Measurements from ENCODE around the gene SLC10A3. TPM values are rescaled to one million over a fixed set of nuclear protein-coding genes. Genes with fewer than 3 reads are reported as not detected.

SLC10A3 gene
- total RNA-seq, 2 experiments from 2014 or later = 13.2 to 14.1 TPM

- no peaks in the 10 kb centered on the region for H3K27me3 Mint-ChIP-seq
- H3K4me1 Mint-ChIP-seq (ENCODE audit: low read depth) = peaks cover 20% of the 10 kb centered on the region
- ChIA-PET CTCF (interaction anchor here (1.2 to 1.7 kb wide), 3 partner anchors 12 to 48 kb away, joined by 3 to 7 read pairs (median 4); partner anchors contain the start of gene SLC10A3), POLR2A (interaction anchor here (1.1 to 1.3 kb wide), 2 partner anchors 16 to 124 kb away, joined by 3 to 5 read pairs; no protein-coding TSS in a partner anchor)
- no peaks in the 10 kb centered on the region for H3K36me3 Mint-ChIP-seq (ENCODE audit: low read depth)
- peak overlapping the region; percentile 55 for H3K27ac Mint-ChIP-seq
- intact Hi-C loops (cut with micrococcal nuclease) = no loop called here
- ATAC-seq = no peak
- no peak for DNase-seq
- no peak for TF ChIP-seq CTCF (IDR thresholded peaks at IDR 0.05)
- no peak overlapping the region for H3K4me3 Mint-ChIP-seq
- H3K9me3 Mint-ChIP-seq = no peaks in the 10 kb centered on the region
These were observed 35.4 kb upstream of the SLC10A3 start for GRCh38 chrX:154525606-154526490.

- no peak overlapping the region for H3K27ac Mint-ChIP-seq
- intact Hi-C loops (cut with micrococcal nuclease) = no loop called here
- CTCF ChIA-PET = no interaction called here
- no peaks in the 10 kb centered on the region for H3K27me3 Mint-ChIP-seq
- H3K36me3 Mint-ChIP-seq (ENCODE audit: low read depth) = peaks cover 4% of the 10 kb centered on the region
- POLR2A ChIA-PET = no interaction called here
- H3K4me3 Mint-ChIP-seq = no peak overlapping the region
- no peak for TF ChIP-seq CTCF (IDR thresholded peaks at IDR 0.05)
- no peaks in the 10 kb centered on the region for H3K9me3 Mint-ChIP-seq
- ATAC-seq (no peak), DNase-seq (no peak)
- H3K4me1 Mint-ChIP-seq (ENCODE audit: low read depth) = peaks cover 7% of the 10 kb centered on the region
These were observed 29.0 kb upstream of the SLC10A3 start for GRCh38 chrX:154519389-154519788.

- POLR2A ChIA-PET = interaction anchor here (1.0 kb wide), 2 partner anchors 27 to 32 kb away, joined by 3 to 5 read pairs; partner anchors contain the start of gene SLC10A3
- TF ChIP-seq CTCF (IDR thresholded peaks at IDR 0.05) = no peak
- no peak for ATAC-seq
- no peaks in the 10 kb centered on the region for H3K9me3 Mint-ChIP-seq
- H3K4me3 Mint-ChIP-seq = no peak overlapping the region
- peaks cover 19% of the 10 kb centered on the region for H3K4me1 Mint-ChIP-seq (ENCODE audit: low read depth)
- intact Hi-C loops (cut with micrococcal nuclease) = no loop called here
- CTCF ChIA-PET = interaction anchor here (1.0 to 1.4 kb wide), 2 partner anchors 10 to 25 kb away, joined by 4 read pairs; no protein-coding TSS in a partner anchor
- peaks cover 10% of the 10 kb centered on the region for H3K36me3 Mint-ChIP-seq (ENCODE audit: low read depth)
- no peak overlapping the region for H3K27ac Mint-ChIP-seq
- no peak for DNase-seq
- no peaks in the 10 kb centered on the region for H3K27me3 Mint-ChIP-seq
These were observed 26.8 kb upstream of the SLC10A3 start for GRCh38 chrX:154517101-154517781.

GRCh38 chrX:154516656-154517100 lies 26.2 kb upstream of the SLC10A3 start:
- ChIA-PET POLR2A (interaction anchor here (1.0 to 1.7 kb wide), 3 partner anchors 17 to 32 kb away, joined by 3 to 5 read pairs (median 4); partner anchors contain the start of gene SLC10A3), CTCF (interaction anchor here (1.0 to 1.4 kb wide), 2 partner anchors 11 to 25 kb away, joined by 4 read pairs; no protein-coding TSS in a partner anchor)
- peaks cover 23% of the 10 kb centered on the region for H3K4me1 Mint-ChIP-seq (ENCODE audit: low read depth)
- no peak for ATAC-seq
- no peaks in the 10 kb centered on the region for H3K9me3 Mint-ChIP-seq
- intact Hi-C loops (cut with micrococcal nuclease) = no loop called here
- H3K36me3 Mint-ChIP-seq (ENCODE audit: low read depth) = peaks cover 13% of the 10 kb centered on the region
- peak overlapping the region; percentile 82 for H3K4me3 Mint-ChIP-seq
- TF ChIP-seq CTCF (IDR thresholded peaks at IDR 0.05) = no peak
- no peaks in the 10 kb centered on the region for H3K27me3 Mint-ChIP-seq
- H3K27ac Mint-ChIP-seq = peak overlapping the region; percentile 92
- DNase-seq = peak; percentile 12

Data from activated CD8-positive, alpha-beta T cell treated with anti-CD3 and anti-CD28 coated beads for 36 hours (primary cell).